ENCODE data around the gene C7orf25.

DNA sequence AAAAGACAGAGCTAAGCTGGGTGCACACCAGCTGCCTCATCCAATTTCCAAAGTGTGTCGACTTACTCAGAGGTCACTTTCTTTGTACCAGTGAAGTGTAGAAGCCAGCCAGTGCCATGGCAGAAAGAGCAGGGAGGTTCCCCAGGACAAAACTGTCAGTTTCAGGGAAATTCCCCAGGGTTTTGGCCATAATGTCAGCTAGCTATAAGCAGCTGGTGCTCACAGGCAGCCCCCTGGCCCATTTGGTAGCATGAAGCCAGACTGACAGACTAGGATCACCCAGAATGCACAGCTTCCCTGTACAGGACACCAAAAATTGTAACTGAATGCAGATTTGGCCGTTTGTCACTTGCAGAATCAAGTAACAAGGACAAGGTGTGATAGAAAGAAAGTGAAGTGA lies 48.9 kb upstream of the C7orf25 start:
- no peak for TF ChIP-seq RAD21 (IDR thresholded peaks at IDR 0.05)
- TF ChIP-seq, protein P1, sequence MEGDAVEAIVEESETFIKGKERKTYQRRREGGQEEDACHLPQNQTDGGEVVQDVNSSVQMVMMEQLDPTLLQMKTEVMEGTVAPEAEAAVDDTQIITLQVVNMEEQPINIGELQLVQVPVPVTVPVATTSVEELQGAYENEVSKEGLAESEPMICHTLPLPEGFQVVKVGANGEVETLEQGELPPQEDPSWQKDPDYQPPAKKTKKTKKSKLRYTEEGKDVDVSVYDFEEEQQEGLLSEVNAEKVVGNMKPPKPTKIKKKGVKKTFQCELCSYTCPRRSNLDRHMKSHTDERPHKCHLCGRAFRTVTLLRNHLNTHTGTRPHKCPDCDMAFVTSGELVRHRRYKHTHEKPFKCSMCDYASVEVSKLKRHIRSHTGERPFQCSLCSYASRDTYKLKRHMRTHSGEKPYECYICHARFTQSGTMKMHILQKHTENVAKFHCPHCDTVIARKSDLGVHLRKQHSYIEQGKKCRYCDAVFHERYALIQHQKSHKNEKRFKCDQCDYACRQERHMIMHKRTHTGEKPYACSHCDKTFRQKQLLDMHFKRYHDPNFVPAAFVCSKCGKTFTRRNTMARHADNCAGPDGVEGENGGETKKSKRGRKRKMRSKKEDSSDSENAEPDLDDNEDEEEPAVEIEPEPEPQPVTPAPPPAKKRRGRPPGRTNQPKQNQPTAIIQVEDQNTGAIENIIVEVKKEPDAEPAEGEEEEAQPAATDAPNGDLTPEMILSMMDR (IDR thresholded peaks at IDR 0.05; ENCODE audit: low read depth, low read length, missing input control) = no peak
- TF ChIP-seq, protein P2, sequence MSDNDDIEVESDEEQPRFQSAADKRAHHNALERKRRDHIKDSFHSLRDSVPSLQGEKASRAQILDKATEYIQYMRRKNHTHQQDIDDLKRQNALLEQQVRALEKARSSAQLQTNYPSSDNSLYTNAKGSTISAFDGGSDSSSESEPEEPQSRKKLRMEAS (IDR thresholded peaks at IDR 0.05) = no peak
- TF ChIP-seq, protein P3, sequence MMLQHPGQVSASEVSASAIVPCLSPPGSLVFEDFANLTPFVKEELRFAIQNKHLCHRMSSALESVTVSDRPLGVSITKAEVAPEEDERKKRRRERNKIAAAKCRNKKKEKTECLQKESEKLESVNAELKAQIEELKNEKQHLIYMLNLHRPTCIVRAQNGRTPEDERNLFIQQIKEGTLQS (IDR thresholded peaks at IDR 0.05) = no peak
- no peak for TF ChIP-seq GABPA (IDR thresholded peaks at IDR 0.05 in 1 of 2, conservative IDR thresholded peaks at IDR 0.05 in 1 of 2)
- TF ChIP-seq TAF1 (conservative IDR thresholded peaks at IDR 0.05) = no peak
- no peak for TF ChIP-seq RXRA (IDR thresholded peaks at IDR 0.05)
- TF ChIP-seq, protein P4, sequence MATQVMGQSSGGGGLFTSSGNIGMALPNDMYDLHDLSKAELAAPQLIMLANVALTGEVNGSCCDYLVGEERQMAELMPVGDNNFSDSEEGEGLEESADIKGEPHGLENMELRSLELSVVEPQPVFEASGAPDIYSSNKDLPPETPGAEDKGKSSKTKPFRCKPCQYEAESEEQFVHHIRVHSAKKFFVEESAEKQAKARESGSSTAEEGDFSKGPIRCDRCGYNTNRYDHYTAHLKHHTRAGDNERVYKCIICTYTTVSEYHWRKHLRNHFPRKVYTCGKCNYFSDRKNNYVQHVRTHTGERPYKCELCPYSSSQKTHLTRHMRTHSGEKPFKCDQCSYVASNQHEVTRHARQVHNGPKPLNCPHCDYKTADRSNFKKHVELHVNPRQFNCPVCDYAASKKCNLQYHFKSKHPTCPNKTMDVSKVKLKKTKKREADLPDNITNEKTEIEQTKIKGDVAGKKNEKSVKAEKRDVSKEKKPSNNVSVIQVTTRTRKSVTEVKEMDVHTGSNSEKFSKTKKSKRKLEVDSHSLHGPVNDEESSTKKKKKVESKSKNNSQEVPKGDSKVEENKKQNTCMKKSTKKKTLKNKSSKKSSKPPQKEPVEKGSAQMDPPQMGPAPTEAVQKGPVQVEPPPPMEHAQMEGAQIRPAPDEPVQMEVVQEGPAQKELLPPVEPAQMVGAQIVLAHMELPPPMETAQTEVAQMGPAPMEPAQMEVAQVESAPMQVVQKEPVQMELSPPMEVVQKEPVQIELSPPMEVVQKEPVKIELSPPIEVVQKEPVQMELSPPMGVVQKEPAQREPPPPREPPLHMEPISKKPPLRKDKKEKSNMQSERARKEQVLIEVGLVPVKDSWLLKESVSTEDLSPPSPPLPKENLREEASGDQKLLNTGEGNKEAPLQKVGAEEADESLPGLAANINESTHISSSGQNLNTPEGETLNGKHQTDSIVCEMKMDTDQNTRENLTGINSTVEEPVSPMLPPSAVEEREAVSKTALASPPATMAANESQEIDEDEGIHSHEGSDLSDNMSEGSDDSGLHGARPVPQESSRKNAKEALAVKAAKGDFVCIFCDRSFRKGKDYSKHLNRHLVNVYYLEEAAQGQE (IDR thresholded peaks at IDR 0.05) = no peak
- TF ChIP-seq JUND (IDR thresholded peaks at IDR 0.05) = no peak
- TF ChIP-seq NR2F2 (IDR thresholded peaks at IDR 0.05) = no peak
- TF ChIP-seq, protein P5, sequence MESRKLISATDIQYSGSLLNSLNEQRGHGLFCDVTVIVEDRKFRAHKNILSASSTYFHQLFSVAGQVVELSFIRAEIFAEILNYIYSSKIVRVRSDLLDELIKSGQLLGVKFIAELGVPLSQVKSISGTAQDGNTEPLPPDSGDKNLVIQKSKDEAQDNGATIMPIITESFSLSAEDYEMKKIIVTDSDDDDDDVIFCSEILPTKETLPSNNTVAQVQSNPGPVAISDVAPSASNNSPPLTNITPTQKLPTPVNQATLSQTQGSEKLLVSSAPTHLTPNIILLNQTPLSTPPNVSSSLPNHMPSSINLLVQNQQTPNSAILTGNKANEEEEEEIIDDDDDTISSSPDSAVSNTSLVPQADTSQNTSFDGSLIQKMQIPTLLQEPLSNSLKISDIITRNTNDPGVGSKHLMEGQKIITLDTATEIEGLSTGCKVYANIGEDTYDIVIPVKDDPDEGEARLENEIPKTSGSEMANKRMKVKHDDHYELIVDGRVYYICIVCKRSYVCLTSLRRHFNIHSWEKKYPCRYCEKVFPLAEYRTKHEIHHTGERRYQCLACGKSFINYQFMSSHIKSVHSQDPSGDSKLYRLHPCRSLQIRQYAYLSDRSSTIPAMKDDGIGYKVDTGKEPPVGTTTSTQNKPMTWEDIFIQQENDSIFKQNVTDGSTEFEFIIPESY (IDR thresholded peaks at IDR 0.05) = no peak
- TF ChIP-seq FOXA1 (IDR thresholded peaks at IDR 0.05) = no peak
- no peak for TF ChIP-seq EGR1 (IDR thresholded peaks at IDR 0.05; ENCODE audit: low read depth in 2 of 2)
- TF ChIP-seq HNF4G (IDR thresholded peaks at IDR 0.05) = no peak

Measured in liver (tissue), 3 donors.